GM15510 (cell line): ENCODE results near the gene MICAL1.

Experiments used
- POLR2A ChIP-seq: IDR thresholded peaks from 3 replicates; pipeline ENCODE4 v1.6.1; 2011; ENCODE audit warnings: borderline replicate concordance; ENCODE audit not compliant: insufficient read length; ENCODE audit errors: extremely low read depth

MICAL1 gene

GRCh38 chr6:109455437-109456110 lies at the start of gene MICAL1:
MICAL1 (minus strand) TSS chr6:109455772; CDS start chr6:109454196, 1,576 bp downstream.
- TF ChIP-seq POLR2A: peak; percentile 65

DNA sequence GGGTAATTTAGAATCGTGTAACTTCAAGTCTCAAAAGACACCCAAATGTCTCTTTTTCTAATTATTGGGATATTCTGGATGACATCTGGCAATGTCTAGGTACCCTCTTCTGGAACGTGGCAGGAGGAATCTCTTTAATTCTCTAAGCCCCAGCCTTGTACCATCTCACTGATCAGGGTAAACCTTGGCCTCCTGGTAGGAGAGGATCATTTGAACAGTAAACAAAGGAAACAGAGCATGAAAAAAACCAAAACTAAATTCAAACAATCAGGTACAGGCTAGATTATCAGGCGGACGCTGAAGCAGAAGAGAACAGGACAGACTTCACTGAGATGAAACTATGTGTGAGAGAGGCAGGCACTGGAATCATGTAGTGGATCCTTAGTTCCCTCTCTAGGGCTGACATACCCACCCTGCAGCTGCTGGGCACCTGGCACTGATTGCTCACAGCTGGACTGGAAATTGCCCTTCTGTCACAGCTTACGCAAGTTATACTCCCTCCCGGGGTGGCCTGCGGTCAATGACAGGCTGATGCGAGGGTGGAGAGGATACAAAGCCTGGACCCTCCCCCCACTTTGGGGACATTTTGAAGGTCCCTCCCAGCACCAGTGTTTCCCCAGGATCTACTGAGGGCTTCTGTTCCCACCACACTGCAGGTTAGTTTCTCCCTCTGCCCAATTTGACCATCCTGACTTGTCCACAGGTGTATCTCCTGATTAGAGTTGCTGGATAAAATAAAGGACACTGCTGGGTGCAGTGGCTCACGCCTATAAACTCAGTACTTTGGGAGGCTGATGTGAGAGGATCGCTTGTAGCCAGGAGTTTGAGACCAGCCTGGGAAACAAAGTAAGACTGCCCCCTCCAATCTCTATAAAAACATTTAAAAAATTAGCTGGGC lies 48.0 kb upstream of the MICAL1 start:
- TF ChIP-seq POLR2A: no peak

- no peak for TF ChIP-seq POLR2A
Observed at GRCh38 chr6:109498936-109499335, 43.4 kb upstream of the MICAL1 start.

DNA sequence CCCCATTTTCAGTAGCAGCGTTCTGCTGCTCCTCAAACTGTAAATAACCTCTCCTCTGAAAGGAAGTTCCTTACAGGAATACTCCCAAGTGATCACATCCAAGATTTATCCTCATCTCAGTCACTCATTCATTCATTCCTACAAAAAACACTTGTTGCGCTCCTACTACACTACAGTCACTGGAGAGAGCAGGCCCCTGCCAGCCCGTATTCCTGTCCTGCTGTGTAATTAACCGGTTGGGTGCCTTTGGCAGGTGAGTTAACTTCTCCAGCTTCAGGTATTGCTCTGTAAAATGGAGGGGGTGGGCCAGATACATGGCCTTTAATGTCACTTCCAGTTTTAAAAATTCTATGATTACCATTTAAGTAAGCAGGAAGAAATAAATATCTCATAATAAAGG lies 42.5 kb upstream of the MICAL1 start:
- no peak for TF ChIP-seq POLR2A

GRCh38 chr6:109496036-109496772 lies 40.6 kb upstream of the MICAL1 start:
- TF ChIP-seq POLR2A: no peak

- no peak for TF ChIP-seq POLR2A
Observed at GRCh38 chr6:109493865-109494264, 38.3 kb upstream of the MICAL1 start.

GRCh38 chr6:109491207-109491938 lies 35.8 kb upstream of the MICAL1 start:
- no peak for TF ChIP-seq POLR2A

GRCh38 chr6:109490713-109491112 lies 35.1 kb upstream of the MICAL1 start:
- no peak for TF ChIP-seq POLR2A

DNA sequence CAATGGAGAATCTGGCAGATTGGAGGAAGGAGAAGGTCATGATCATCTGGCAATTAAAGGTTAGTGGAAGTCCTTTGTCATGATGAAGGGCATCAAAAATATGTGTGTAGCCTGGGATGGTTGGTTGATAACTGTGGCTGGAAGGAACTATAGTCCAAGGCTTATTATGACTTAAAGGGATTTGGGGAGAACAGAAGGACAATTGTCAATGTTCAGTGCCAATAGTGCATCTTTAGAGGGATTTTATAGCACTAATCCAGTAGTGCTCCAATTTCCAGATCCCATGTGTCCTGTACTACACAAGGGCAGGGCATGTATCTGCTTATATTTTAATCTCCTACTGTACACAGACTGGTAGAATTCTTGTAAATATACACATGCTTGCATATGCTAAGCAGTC lies 32.4 kb upstream of the MICAL1 start:
- TF ChIP-seq POLR2A: no peak

- no peak for TF ChIP-seq POLR2A
Observed at GRCh38 chr6:109486068-109486467, 30.5 kb upstream of the MICAL1 start.

- no peak for TF ChIP-seq POLR2A
Observed at GRCh38 chr6:109485266-109485935, 29.8 kb upstream of the MICAL1 start.

- no peak for TF ChIP-seq POLR2A
Observed at GRCh38 chr6:109484122-109484521, 28.6 kb upstream of the MICAL1 start.

DNA sequence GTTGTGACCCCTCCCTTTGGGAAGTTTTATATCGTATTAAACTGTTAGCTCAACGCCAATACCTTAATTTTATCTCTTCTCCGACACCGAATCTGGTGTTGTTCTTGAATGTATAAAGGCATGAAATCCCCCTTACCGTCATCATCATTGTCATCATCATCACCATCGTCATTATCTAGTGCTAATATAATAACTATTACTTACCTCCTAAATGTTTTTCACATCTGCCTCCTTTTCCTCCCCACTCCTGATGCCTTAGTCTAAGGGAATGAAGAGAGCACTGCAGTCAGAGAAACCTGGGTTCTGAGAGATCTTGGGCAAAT lies 28.1 kb upstream of the MICAL1 start:
- TF ChIP-seq POLR2A: no peak
